Urinary bladder (tissue), 4 donors: ENCODE data around the gene ISL2. TPM values are rescaled to one million over a fixed set of nuclear protein-coding genes. Genes with fewer than 3 reads are reported as not detected.
"Not testable (repeated sequence)": the region's sequence is repeated elsewhere in the genome, so short reads cannot be mapped to it uniquely, and the experiment has no call there.

ENCODE experiments used
- DNase-seq: peaks from one replicate; pipeline ENCODE4 v3.0.0-alpha.2; 2015; ENCODE audit errors: extremely low spot score
- H3K27ac ChIP-seq: one replicate; pipeline ENCODE4 v1.5.1; 2013; ENCODE audit warnings: low read depth, mild to moderate bottlenecking, moderate library complexity
- H3K36me3 ChIP-seq: one replicate; pipeline ENCODE4 v1.6.1; 2013; ENCODE audit warnings: mild to moderate bottlenecking, moderate library complexity; ENCODE audit not compliant: insufficient read depth
- H3K4me1 ChIP-seq: one replicate; pipeline ENCODE4 v1.6.1; 2013; ENCODE audit warnings: mild to moderate bottlenecking, moderate library complexity; ENCODE audit not compliant: insufficient read depth
- H3K4me3 ChIP-seq: one replicate; pipeline ENCODE4 v1.5.1; 2013; ENCODE audit warnings: low read depth, low read length
- WGBS: extraction: QIAGEN DNeasy Blood & Tissue Kit; methylation state at CpG from one replicate; pipeline ENCODE4 v1.1.7; 2013; 5-methylcytosine and 5-hydroxymethylcytosine counted together
- polyA plus RNA-seq: library from polyadenylated mRNA; stranded (reverse); fragments of 200-250 nt; gene quantifications from one replicate; pipeline ENCODE4 v1.2.3, GENCODE V29; 2013
- total RNA-seq: library from RNA; depleted of rRNA; stranded (reverse); fragments of >200 nt; gene quantifications from one replicate; pipeline ENCODE4 v1.2.3, GENCODE V29; 2014
- donor health status: healthy with polysubstance abuse.
- donor health status: healthy.

The ISL2 gene
- total RNA-seq, result 1.5 TPM
- not detected for polyA plus RNA-seq

- Histone ChIP-seq H3K36me3 (no peaks in the 10 kb centered on the region), H3K4me3 (no peak within 1 kb of the TSS), H3K27ac (no peak within 1 kb of the TSS), H3K4me1 (peaks cover 6% of the 10 kb centered on the region)
- peak; percentile 81 for DNase-seq
- 5% methylated on average over 40 of the region's 40 CpGs for WGBS
Measured at GRCh38 chr15:76336254-76337058, at the start of gene ISL2. Gene ISL2 (plus strand): TSS chr15:76336773. CDS start chr15:76336884, 111 bp downstream.

GRCh38 chr15:76289582-76289981 lies 47.0 kb upstream of the ISL2 start:
- DNase-seq, result no peak
- 51% methylated on average over 3 of the region's 3 CpGs for WGBS
- no peaks in the 10 kb centered on the region for H3K4me1 ChIP-seq
- no peak overlapping the region for H3K27ac ChIP-seq
- H3K4me3 ChIP-seq, result no peak overlapping the region
- peaks cover 2% of the 10 kb centered on the region for H3K36me3 ChIP-seq

GRCh38 chr15:76293361-76293760 lies 43.2 kb upstream of the ISL2 start:
- Histone ChIP-seq H3K36me3 (no peaks in the 10 kb centered on the region), H3K4me1 (no peaks in the 10 kb centered on the region), H3K4me3 (no peak overlapping the region), H3K27ac (no peak overlapping the region)
- DNase-seq, result no peak
- 31% methylated on average over 1 of the region's 1 CpG for WGBS

GRCh38 chr15:76294463-76294862 lies 42.1 kb upstream of the ISL2 start:
- H3K4me1 ChIP-seq, result not testable (repeated sequence)
- WGBS, result 97% methylated on average over 1 of the region's 1 CpG

GRCh38 chr15:76296849-76297248 lies 39.7 kb upstream of the ISL2 start:
- Histone ChIP-seq H3K27ac (no peak overlapping the region), H3K36me3 (no peaks in the 10 kb centered on the region), H3K4me3 (no peak overlapping the region), H3K4me1 (no peaks in the 10 kb centered on the region)
- no peak for DNase-seq
- 97% methylated on average over 1 of the region's 1 CpG for WGBS

More at GRCh38 chr15:76294463-76294862, 42.1 kb upstream of the ISL2 start:
- DNase-seq, H3K27ac ChIP-seq, H3K4me3 ChIP-seq, H3K36me3 ChIP-seq: not testable (repeated sequence)

- not testable (repeated sequence) for H3K4me1 ChIP-seq, H3K4me3 ChIP-seq
- over 99% methylated on average over 4 of the region's 4 CpGs for WGBS
Measured at GRCh38 chr15:76297951-76298350, 38.6 kb upstream of the ISL2 start.

GRCh38 chr15:76298986-76299385 lies 37.6 kb upstream of the ISL2 start:
- DNase-seq, result no peak
- no peaks in the 10 kb centered on the region for H3K36me3 ChIP-seq
- H3K4me3 ChIP-seq, result no peak overlapping the region
- no peaks in the 10 kb centered on the region for H3K4me1 ChIP-seq
- no peak overlapping the region for H3K27ac ChIP-seq
- WGBS, result 83% methylated on average over 3 of the region's 3 CpGs

More at GRCh38 chr15:76297951-76298350, 38.6 kb upstream of the ISL2 start:
- not testable (repeated sequence) for H3K27ac ChIP-seq, DNase-seq, H3K36me3 ChIP-seq

- no peak for DNase-seq
- Histone ChIP-seq H3K4me1 (no peaks in the 10 kb centered on the region), H3K4me3 (no peak overlapping the region), H3K36me3 (no peaks in the 10 kb centered on the region), H3K27ac (no peak overlapping the region)
- WGBS, result 71% methylated on average over 1 of the region's 1 CpG
Measured at GRCh38 chr15:76299786-76300185, 36.8 kb upstream of the ISL2 start.

- H3K27ac ChIP-seq, result no peak overlapping the region
- WGBS, result 96% methylated on average over 1 of the region's 1 CpG
- no peaks in the 10 kb centered on the region for H3K36me3 ChIP-seq
- H3K4me1 ChIP-seq, result no peaks in the 10 kb centered on the region
- H3K4me3 ChIP-seq, result no peak overlapping the region
- DNase-seq, result no peak
Measured at GRCh38 chr15:76303909-76304308, 32.7 kb upstream of the ISL2 start.

GRCh38 chr15:76309601-76310330 lies 26.8 kb upstream of the ISL2 start:
- Histone ChIP-seq H3K4me1 (no peaks in the 10 kb centered on the region), H3K4me3 (no peak overlapping the region), H3K36me3 (no peaks in the 10 kb centered on the region), H3K27ac (no peak overlapping the region)
- WGBS, result 86% methylated on average over 13 of the region's 13 CpGs
- DNase-seq, result no peak

- H3K36me3 ChIP-seq, result no peaks in the 10 kb centered on the region
- no peak for DNase-seq
- under 1% methylated on average over 16 of the region's 16 CpGs for WGBS
- no peaks in the 10 kb centered on the region for H3K4me1 ChIP-seq
- peak overlapping the region; percentile 71 for H3K27ac ChIP-seq
- peak overlapping the region; percentile 76 for H3K4me3 ChIP-seq
Measured at GRCh38 chr15:76310475-76311099, 26.0 kb upstream of the ISL2 start.

- Histone ChIP-seq H3K4me1 (no peaks in the 10 kb centered on the region), H3K36me3 (no peaks in the 10 kb centered on the region), H3K4me3 (peak within 1 kb of the TSS; percentile 76), H3K27ac (peak within 1 kb of the TSS; percentile 71)
- under 1% methylated on average over 60 of the region's 60 CpGs for WGBS
- DNase-seq, result peak; percentile 83
Measured at GRCh38 chr15:76311100-76311953, 25.2 kb upstream of the ISL2 start, which contains the start of gene ETFA. Gene ETFA (minus strand): TSS chr15:76311469. CDS start chr15:76311388, 81 bp downstream.
